GM18873 (cell line): ENCODE measurements around the gene SMU1.
"Not testable (repeated sequence)": the region's sequence is repeated elsewhere in the genome, so short reads cannot be mapped to it uniquely, and the experiment has no call there.

Source experiments
- ATAC-seq: cut with Tn5 transposase; IDR thresholded peaks from one replicate; pipeline ENCODE4 v1.9.1; 2021; ENCODE audit warnings: mild to moderate bottlenecking, moderate library complexity, moderate number of reproducible peaks; ENCODE audit not compliant: unreplicated experiment, low FRiP score

SMU1 gene

GRCh38 chr9:33019797-33020196 lies 56.7 kb downstream of the SMU1 start:
- no peak for ATAC-seq

- no peak for ATAC-seq
These were observed 59.0 kb downstream of the SMU1 start for GRCh38 chr9:33017283-33018041.

GRCh38 chr9:33014665-33015014 lies 61.8 kb downstream of the SMU1 start:
- ATAC-seq = no peak

GRCh38 chr9:33013962-33014664 lies 62.4 kb downstream of the SMU1 start:
- no peak for ATAC-seq

GRCh38 chr9:33012328-33013069 lies 64.0 kb downstream of the SMU1 start:
- no peak for ATAC-seq

GRCh38 chr9:33011831-33012230 lies 64.6 kb downstream of the SMU1 start:
- no peak for ATAC-seq

- ATAC-seq = no peak
These were observed 68.7 kb downstream of the SMU1 start for GRCh38 chr9:33007755-33008154.

GRCh38 chr9:33005335-33005734 lies 71.1 kb downstream of the SMU1 start:
- not testable (repeated sequence) for ATAC-seq

GRCh38 chr9:33000682-33001055 lies 75.8 kb downstream of the SMU1 start:
- ATAC-seq = not testable (repeated sequence)

GRCh38 chr9:32992595-32993238 lies 83.8 kb downstream of the SMU1 start:
- no peak for ATAC-seq

GRCh38 chr9:32991897-32992594 lies 84.4 kb downstream of the SMU1 start:
- no peak for ATAC-seq
